Esophagus muscularis mucosa (tissue), 4 donors: Measurements from ENCODE around the gene RCHY1. TPM values are rescaled to one million over a fixed set of nuclear protein-coding genes. Genes with fewer than 3 reads are reported as not detected.
"Not testable (repeated sequence)": the region's sequence is repeated elsewhere in the genome, so short reads cannot be mapped to it uniquely, and the experiment has no call there.

Experiments
- DNase-seq: peaks from one replicate; pipeline ENCODE4 v3.0.0-alpha.2; 2017; ENCODE audit errors: extremely low spot score
- H3K27ac ChIP-seq, 4 donors: fragments of 200-600 bp; sonication (generic); replicated peaks in 1 of 4; 1 replicate in 3 of 4; 2 replicates in 1 of 4; pipeline ENCODE4 v1.5.1; 2016 to 2019; ENCODE audit warnings: mild to moderate bottlenecking in 1 of 4
- H3K27me3 ChIP-seq, 4 donors: fragments of 200-600 bp; sonication (generic); one replicate each; pipeline versions ENCODE4 v1.5.1 to v1.6.0; 2016 to 2019
- H3K36me3 ChIP-seq, 4 donors: fragments of 200-600 bp; sonication (generic); one replicate each; pipeline ENCODE4 v1.5.1; 2016 to 2019
- H3K4me1 ChIP-seq, 4 donors: fragments of 200-600 bp; sonication (generic); one replicate each; pipeline ENCODE4 v1.5.1; 2016 to 2019
- H3K4me3 ChIP-seq, 4 donors: fragments of 200-600 bp; sonication (generic); 1 replicate in 2 of 4; 2 replicates in 2 of 4; pipeline ENCODE4 v1.5.1; 2016 to 2019; ENCODE audit warnings: mild to moderate bottlenecking in 4 of 4, moderate library complexity in 1 of 4
- H3K9me3 ChIP-seq, 4 donors: fragments of 200-600 bp; sonication (generic); 1 replicate in 3 of 4; 2 replicates in 1 of 4; pipeline ENCODE4 v1.5.1; 2016 to 2019
- EP300 ChIP-seq: sonication (generic); formaldehyde crosslinking; IDR thresholded peaks from one replicate; pipeline ENCODE4 v1.6.1; 2017; ENCODE audit warnings: antibody characterized with exemption
- POLR2A ChIP-seq: fragments of 450-650 bp; IDR thresholded peaks from one replicate; pipeline ENCODE4 v1.6.1; 2017; ENCODE audit warnings: antibody characterized with exemption, moderate library complexity, mild to moderate bottlenecking, low read depth
- POLR2AphosphoS5 ChIP-seq, 2 donors: sonication (generic); formaldehyde crosslinking; IDR thresholded peaks; one replicate each; pipeline ENCODE4 v1.6.1; 2017; ENCODE audit warnings: antibody characterized with exemption in 2 of 2
- WGBS: methylation state at CpG from one replicate; pipeline ENCODE4 v1.1.5; 2018; 5-methylcytosine and 5-hydroxymethylcytosine counted together
- intact Hi-C: fragments of 100-400 bp; cut with DNase I; formaldehyde crosslinking; loops from one replicate; pipeline ENCODE4 v1.15.1; 2023
- total RNA-seq, 4 donors: library from RNA; depleted of rRNA; stranded (reverse); fragments of >200 nt; gene quantifications; one replicate each; pipeline versions ENCODE4 v1.1.0 to v1.2.1, GENCODE V29; 2016
- TF ChIP-seq, protein P1 (sequence below), 3 experiments: fragments of 200-600 bp in 2 of 3; fragments of 450-650 bp in 1 of 3; sonication (generic) in 2 of 3; IDR thresholded peaks; one replicate each; pipeline ENCODE4 v1.5.1; 2017 to 2019; ENCODE audit warnings: antibody characterized with exemption in 3 of 3, mild to moderate bottlenecking in 2 of 3, moderate library complexity in 1 of 3

The RCHY1 gene
- total RNA-seq, 4 donors from 2014 or later, result 10.9 to 20.8 (median 18.4) TPM

GRCh38 chr4:75542824-75543223 is 28.6 kb upstream of the RCHY1 start:
- Histone ChIP-seq H3K27ac (no peak overlapping the region), H3K4me3 (no peak overlapping the region), H3K27me3 (no peaks in the 10 kb centered on the region), H3K4me1 (peaks cover 0 to under 1% (median 0%) of the 10 kb centered on the region in 4 donors), H3K36me3 (peaks cover 0 to 33% (median 28%) of the 10 kb centered on the region in 4 donors), H3K9me3 (no peaks in the 10 kb centered on the region)
- DNase-seq, result no peak
- TF ChIP-seq, protein P1, sequence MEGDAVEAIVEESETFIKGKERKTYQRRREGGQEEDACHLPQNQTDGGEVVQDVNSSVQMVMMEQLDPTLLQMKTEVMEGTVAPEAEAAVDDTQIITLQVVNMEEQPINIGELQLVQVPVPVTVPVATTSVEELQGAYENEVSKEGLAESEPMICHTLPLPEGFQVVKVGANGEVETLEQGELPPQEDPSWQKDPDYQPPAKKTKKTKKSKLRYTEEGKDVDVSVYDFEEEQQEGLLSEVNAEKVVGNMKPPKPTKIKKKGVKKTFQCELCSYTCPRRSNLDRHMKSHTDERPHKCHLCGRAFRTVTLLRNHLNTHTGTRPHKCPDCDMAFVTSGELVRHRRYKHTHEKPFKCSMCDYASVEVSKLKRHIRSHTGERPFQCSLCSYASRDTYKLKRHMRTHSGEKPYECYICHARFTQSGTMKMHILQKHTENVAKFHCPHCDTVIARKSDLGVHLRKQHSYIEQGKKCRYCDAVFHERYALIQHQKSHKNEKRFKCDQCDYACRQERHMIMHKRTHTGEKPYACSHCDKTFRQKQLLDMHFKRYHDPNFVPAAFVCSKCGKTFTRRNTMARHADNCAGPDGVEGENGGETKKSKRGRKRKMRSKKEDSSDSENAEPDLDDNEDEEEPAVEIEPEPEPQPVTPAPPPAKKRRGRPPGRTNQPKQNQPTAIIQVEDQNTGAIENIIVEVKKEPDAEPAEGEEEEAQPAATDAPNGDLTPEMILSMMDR (IDR thresholded peaks at IDR 0.05), result no peak
- TF ChIP-seq EP300 (no peak), POLR2A (no peak), POLR2AphosphoS5 (IDR thresholded peaks at IDR 0.05) (no peak)
- intact Hi-C loops, result no loop called here

- DNase-seq, H3K27me3 ChIP-seq, H3K27ac ChIP-seq, H3K9me3 ChIP-seq, H3K4me3 ChIP-seq, intact Hi-C loops, H3K4me1 ChIP-seq: not testable (repeated sequence)
- WGBS, result 94% methylated on average over 6 of the region's 6 CpGs
- H3K36me3 ChIP-seq, result peaks cover 0 to 28% (median 16%) of the 10 kb centered on the region in 4 donors
Observed at GRCh38 chr4:75537308-75537707, 23.1 kb upstream of the RCHY1 start.

DNA sequence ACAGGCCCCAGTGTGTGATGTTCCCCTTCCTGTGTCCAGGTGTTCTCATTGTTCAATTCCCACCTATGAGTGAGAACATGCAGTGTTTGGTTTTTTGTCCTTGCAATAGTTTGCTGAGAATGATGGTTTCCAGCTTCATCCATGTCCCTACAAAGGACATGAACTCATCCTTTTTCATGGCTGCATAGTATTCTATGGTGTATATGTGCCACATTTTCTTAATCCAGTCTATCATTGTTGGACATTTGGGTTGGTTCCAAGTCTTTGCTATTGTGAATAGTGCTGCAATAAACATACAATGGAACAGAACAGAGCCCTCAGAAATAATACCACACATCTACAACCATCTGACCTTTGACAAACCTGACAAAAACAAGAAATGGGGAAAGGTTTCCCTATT is 19.7 kb upstream of the RCHY1 start:
- H3K27ac ChIP-seq, H3K4me1 ChIP-seq, H3K4me3 ChIP-seq, intact Hi-C loops, DNase-seq, H3K9me3 ChIP-seq, H3K27me3 ChIP-seq: not testable (repeated sequence)
- H3K36me3 ChIP-seq, result peaks cover 9 to 57% (median 35%) of the 10 kb centered on the region in 4 donors

- intact Hi-C loops, H3K4me1 ChIP-seq, DNase-seq, H3K27ac ChIP-seq, H3K4me3 ChIP-seq, H3K9me3 ChIP-seq, H3K27me3 ChIP-seq: not testable (repeated sequence)
- peaks cover 9 to 59% (median 38%) of the 10 kb centered on the region in 4 donors for H3K36me3 ChIP-seq
- WGBS, result 99% methylated on average over 4 of the region's 4 CpGs
Observed at GRCh38 chr4:75533339-75533887, 19.2 kb upstream of the RCHY1 start.

DNA sequence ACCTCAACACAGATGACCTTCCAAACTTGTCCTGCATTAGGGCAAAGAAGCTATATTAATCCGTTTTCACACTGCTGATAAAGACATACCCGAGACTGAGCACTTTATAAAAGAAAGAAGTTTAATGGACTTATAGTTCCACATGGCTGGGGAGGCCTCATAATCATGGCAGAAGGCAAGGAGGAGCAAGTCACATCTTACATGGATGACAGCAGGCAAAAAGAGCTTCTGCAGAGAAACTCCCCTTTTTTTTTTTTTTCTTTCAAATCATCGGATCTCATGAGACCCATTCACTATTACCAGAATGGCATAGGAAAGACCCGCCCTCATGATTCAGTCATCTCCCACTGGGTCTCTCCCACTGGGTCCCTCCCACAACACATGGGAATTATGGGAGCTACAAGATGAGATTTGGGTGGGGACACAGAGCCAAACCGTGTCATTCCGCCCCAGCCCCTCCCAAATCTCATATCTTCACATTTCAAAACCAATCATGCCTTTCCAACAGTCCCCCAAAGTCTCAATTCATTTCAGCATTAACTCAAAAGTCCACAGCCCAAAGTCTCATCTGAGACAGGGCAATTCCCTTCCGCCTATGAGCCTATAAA is 17.4 kb upstream of the RCHY1 start:
- intact Hi-C loops, DNase-seq, H3K27me3 ChIP-seq, H3K4me1 ChIP-seq, H3K27ac ChIP-seq, H3K4me3 ChIP-seq, H3K9me3 ChIP-seq: not testable (repeated sequence)
- 98% methylated on average over 7 of the region's 7 CpGs for WGBS
- peaks cover 18 to 69% (median 52%) of the 10 kb centered on the region in 4 donors for H3K36me3 ChIP-seq

DNA sequence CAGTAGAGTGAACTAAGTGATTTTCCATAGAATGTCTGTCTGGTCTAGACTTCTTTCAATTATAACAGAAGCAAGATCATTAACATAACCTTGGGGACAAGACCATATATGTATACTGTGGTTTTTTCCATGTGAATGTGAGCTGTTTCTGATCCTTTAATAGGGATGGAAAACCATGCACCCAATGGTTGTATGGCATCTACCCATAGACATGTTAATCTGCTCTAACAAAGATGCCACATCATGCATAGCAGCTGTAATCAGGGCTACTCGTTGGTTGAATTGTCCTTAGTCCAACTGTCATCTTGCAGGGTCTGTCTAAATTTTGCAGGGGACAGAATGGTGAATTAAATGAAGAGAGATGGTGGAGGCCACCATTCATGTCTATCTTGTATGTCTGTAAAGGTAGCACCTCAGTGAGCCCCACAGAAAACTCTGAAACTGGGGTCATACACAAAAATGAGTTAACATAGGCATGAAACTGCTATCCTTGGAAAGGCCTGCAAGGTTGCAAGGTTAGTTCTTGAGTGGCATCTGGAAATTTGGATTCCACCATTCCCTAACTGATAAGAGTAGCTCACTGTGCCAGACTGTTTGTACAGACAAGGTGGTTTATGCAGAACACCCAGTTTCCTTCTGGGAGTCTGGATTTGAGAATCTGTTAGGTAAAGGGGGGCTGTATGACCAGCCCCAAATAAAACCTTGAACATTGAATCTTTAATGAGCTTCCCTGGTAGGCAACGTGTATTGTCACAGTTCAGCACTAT is 16.5 kb upstream of the RCHY1 start:
- TF ChIP-seq, protein P1 (IDR thresholded peaks at IDR 0.05), result no peak
- TF ChIP-seq POLR2AphosphoS5 (IDR thresholded peaks at IDR 0.05), result no peak
- no peak for TF ChIP-seq EP300
- TF ChIP-seq POLR2A, result no peak
- peaks cover 23 to 78% (median 61%) of the 10 kb centered on the region in 4 donors for H3K36me3 ChIP-seq
- 97% methylated on average over 2 of the region's 2 CpGs for WGBS

More for the DNA sequence above, 16.5 kb upstream of the RCHY1 start:
- intact Hi-C loops, result no loop called here
- Histone ChIP-seq H3K27ac (no peak overlapping the region), H3K4me3 (no peak overlapping the region), H3K4me1 (no peaks in the 10 kb centered on the region), H3K9me3 (no peaks in the 10 kb centered on the region), H3K27me3 (no peaks in the 10 kb centered on the region)
- no peak for DNase-seq
